Neuronal stem cell (in vitro differentiated cells): Measurements from ENCODE around the gene PARD6A.

Experiments
- DNase-seq: peaks from one replicate; pipeline ENCODE4 v3.0.0-alpha.2; 2013; ENCODE audit warnings: low spot score
- H2AFZ ChIP-seq: one replicate; pipeline ENCODE4 v1.6.1; 2013; ENCODE audit warnings: mild to moderate bottlenecking, low read length, inconsistent platforms
- H2AK5ac ChIP-seq: 2 replicates; pipeline ENCODE4 v1.6.1; 2013; ENCODE audit warnings: low read depth, mild to moderate bottlenecking, inconsistent platforms, low read length, moderate library complexity, mixed read lengths
- H2BK120ac ChIP-seq: 2 replicates; pipeline ENCODE4 v1.6.1; 2013; ENCODE audit warnings: low read depth, mild to moderate bottlenecking, inconsistent platforms, low read length, moderate library complexity, mixed read lengths
- H2BK12ac ChIP-seq: one replicate; pipeline ENCODE4 v1.6.1; 2013; ENCODE audit warnings: low read length, inconsistent platforms
- H2BK15ac ChIP-seq: 2 replicates; pipeline ENCODE4 v1.6.1; 2013; ENCODE audit warnings: mild to moderate bottlenecking, low read length, inconsistent platforms, mixed read lengths
- H2BK5ac ChIP-seq: one replicate; pipeline ENCODE4 v1.6.1; 2013; ENCODE audit warnings: inconsistent platforms, mild to moderate bottlenecking, low read length, moderate library complexity
- H3K14ac ChIP-seq: one replicate; pipeline ENCODE4 v1.6.1; 2013; ENCODE audit warnings: low read length, inconsistent platforms
- H3K18ac ChIP-seq: 2 replicates; pipeline ENCODE4 v1.6.1; 2013; ENCODE audit warnings: low read length, inconsistent platforms
- H3K23ac ChIP-seq: 2 replicates; pipeline ENCODE4 v1.6.1; 2013; ENCODE audit warnings: low read depth, mild to moderate bottlenecking, mixed read lengths, low read length, inconsistent platforms; ENCODE audit not compliant: poor library complexity
- H3K27ac ChIP-seq: replicated peaks from 3 replicates; pipeline ENCODE4 v1.5.1; 2013; ENCODE audit warnings: low read length, inconsistent platforms
- H3K27me3 ChIP-seq, 3 experiments: 2 replicates each; pipeline ENCODE4 v1.6.1; 2013; ENCODE audit warnings: low read length in 3 of 3, mild to moderate bottlenecking in 2 of 3, inconsistent platforms in 1 of 3, low read depth in 1 of 3, mixed read lengths in 1 of 3, moderate library complexity in 1 of 3; ENCODE audit not compliant: control insufficient read depth in 3 of 3, insufficient read depth in 3 of 3
- H3K36me3 ChIP-seq, 2 donors: replicated peaks in 1 of 2; 2 replicates each; pipeline ENCODE4 v1.6.1; 2013; ENCODE audit warnings: low read length in 2 of 2; ENCODE audit not compliant: control insufficient read depth in 2 of 2, insufficient read depth in 2 of 2
- H3K4ac ChIP-seq: 2 replicates; pipeline ENCODE4 v1.6.1; 2013; ENCODE audit warnings: inconsistent platforms, mild to moderate bottlenecking, low read length, moderate library complexity
- H3K4me1 ChIP-seq, 2 donors: 1 replicate in 1 of 2; 2 replicates in 1 of 2; pipeline ENCODE4 v1.6.1; 2013; ENCODE audit warnings: low read length in 2 of 2, low read depth in 1 of 2; ENCODE audit not compliant: control insufficient read depth in 2 of 2, insufficient read depth in 1 of 2
- H3K4me2 ChIP-seq: one replicate; pipeline ENCODE4 v1.6.1; 2013; ENCODE audit warnings: mild to moderate bottlenecking, low read length, inconsistent platforms; ENCODE audit not compliant: insufficient read depth, poor library complexity, severe bottlenecking
- H3K4me3 ChIP-seq, 2 donors: 2 replicates each; pipeline ENCODE4 v1.5.1; 2013; ENCODE audit warnings: low read length in 2 of 2, mild to moderate bottlenecking in 2 of 2, inconsistent platforms in 1 of 2, moderate library complexity in 1 of 2
- H3K79me1 ChIP-seq: one replicate; pipeline ENCODE4 v1.6.1; 2013; ENCODE audit warnings: low read depth, mild to moderate bottlenecking, inconsistent platforms, low read length, moderate library complexity
- H3K9ac ChIP-seq: one replicate; pipeline ENCODE4 v1.6.1; 2013; ENCODE audit warnings: mild to moderate bottlenecking, low read depth, low read length, inconsistent platforms; ENCODE audit not compliant: poor library complexity
- H3K9me3 ChIP-seq, 2 donors: replicated peaks in 1 of 2; 2 replicates each; pipeline versions ENCODE3 to v1.6.1; 2013; ENCODE audit warnings: low read length in 2 of 2, mild to moderate bottlenecking in 2 of 2, inconsistent platforms in 1 of 2, low read depth in 1 of 2, mixed read lengths in 1 of 2, moderate library complexity in 1 of 2; ENCODE audit not compliant: control insufficient read depth in 2 of 2, insufficient read depth in 1 of 2
- H4K8ac ChIP-seq: one replicate; pipeline ENCODE4 v1.6.1; 2013; ENCODE audit warnings: low read depth, mild to moderate bottlenecking, inconsistent platforms, low read length, moderate library complexity
- H4K91ac ChIP-seq: one replicate; pipeline ENCODE4 v1.6.1; 2013; ENCODE audit warnings: low read length, low read depth, mild to moderate bottlenecking, inconsistent platforms; ENCODE audit not compliant: poor library complexity
- WGBS, 2 donors: extraction: QIAGEN DNeasy Blood & Tissue Kit; methylation state at CpG; one replicate each; pipeline ENCODE4 v1.1.7; 2013; ENCODE audit warnings: missing lambda C conversion rate in 2 of 2, mixed read lengths in 1 of 2; ENCODE audit not compliant: insufficient read length in 2 of 2, insufficient replicate concordance in 1 of 2; ENCODE audit errors: extremely low coverage in 2 of 2; 5-methylcytosine and 5-hydroxymethylcytosine counted together

PARD6A gene

GRCh38 chr16:67666032-67666551 is 5.3 kb downstream of the PARD6A start:
- Histone ChIP-seq H2BK5ac (no peak overlapping the region), H4K8ac (no peak overlapping the region), H3K14ac (no peak overlapping the region), H3K9ac (peak overlapping the region; percentile 93), H2BK12ac (no peak overlapping the region), H2AK5ac (peak overlapping the region; percentile 89), H3K27me3 (peaks cover 0 to 2% (median 0%) of the 10 kb centered on the region in 3 experiments), H3K18ac (peak overlapping the region; percentile 81), H3K4ac (no peak overlapping the region), H4K91ac (no peak overlapping the region), H2BK120ac (no peak overlapping the region), H3K36me3 (peaks cover 11 to 37% of the 10 kb centered on the region in 2 donors), H3K79me1 (peaks cover 2% of the 10 kb centered on the region), H3K4me2 (peak overlapping the region; percentile 99), H3K9me3 (no peaks in the 10 kb centered on the region), H3K27ac (no peak overlapping the region), H3K23ac (peak overlapping the region; percentile 50), H2BK15ac (no peak overlapping the region), H3K4me3 (peak overlapping the region; percentile 51 to 87), H3K4me1 (peaks cover 12 to 22% of the 10 kb centered on the region in 2 donors), H2AFZ (peak overlapping the region; percentile 96)
- no peak for DNase-seq
- WGBS, 2 donors: no CpG with 5 or more reads among the region's 46 CpGs

- peak within 1 kb of the TSS; percentile 90 for H3K23ac ChIP-seq
- peaks cover 9 to 19% of the 10 kb centered on the region in 2 donors for H3K4me1 ChIP-seq
- peaks cover 2% of the 10 kb centered on the region for H3K79me1 ChIP-seq
- H2AFZ ChIP-seq: peak within 1 kb of the TSS; percentile 96
- H2BK5ac ChIP-seq: peak within 1 kb of the TSS; percentile 91
- H3K4ac ChIP-seq: no peak within 1 kb of the TSS
- no peak within 1 kb of the TSS for H2BK12ac ChIP-seq
- no peaks in the 10 kb centered on the region for H3K9me3 ChIP-seq
- peak within 1 kb of the TSS; percentile 51 to 87 for H3K4me3 ChIP-seq
- H3K14ac ChIP-seq: peak within 1 kb of the TSS; percentile 96
- peak within 1 kb of the TSS; percentile 96 for H2AK5ac ChIP-seq
- H3K27me3 ChIP-seq: no peaks in the 10 kb centered on the region
- H3K18ac ChIP-seq: peak within 1 kb of the TSS; percentile 88
- peak within 1 kb of the TSS; percentile 93 for H3K9ac ChIP-seq
- no peak within 1 kb of the TSS for H4K91ac ChIP-seq
- peak within 1 kb of the TSS; percentile 99 for H3K4me2 ChIP-seq
- H2BK120ac ChIP-seq: peak within 1 kb of the TSS; percentile 54
- DNase-seq: peak; percentile 87
- H2BK15ac ChIP-seq: no peak within 1 kb of the TSS
- peaks cover 11 to 34% of the 10 kb centered on the region in 2 donors for H3K36me3 ChIP-seq
- H4K8ac ChIP-seq: no peak within 1 kb of the TSS
- WGBS, 2 donors: no CpG with 5 or more reads among the region's 78 CpGs
- H3K27ac ChIP-seq: no peak within 1 kb of the TSS
Observed at GRCh38 chr16:67666559-67667452, 6.0 kb downstream of the PARD6A start, which contains the start of the genes C16orf86 and ENKD1. C16orf86 (plus strand) TSS chr16:67666814; CDS start chr16:67666971, 157 bp downstream. ENKD1 (minus strand) TSS chr16:67666750; CDS start chr16:67666442, 308 bp downstream.

- H2AK5ac ChIP-seq: peak overlapping the region; percentile 96
- no peak overlapping the region for H3K27ac ChIP-seq
- peaks cover 10 to 28% of the 10 kb centered on the region in 2 donors for H3K36me3 ChIP-seq
- H3K18ac ChIP-seq: peak overlapping the region; percentile 59
- H3K9ac ChIP-seq: peak overlapping the region; percentile 93
- no peak overlapping the region for H4K8ac ChIP-seq
- no peaks in the 10 kb centered on the region for H3K27me3 ChIP-seq
- no peak overlapping the region for H2BK15ac ChIP-seq
- peak overlapping the region in 1 of 2 donors; percentile 51 for H3K4me3 ChIP-seq
- WGBS, 2 donors: no CpG with 5 or more reads among the region's 10 CpGs
- H2BK120ac ChIP-seq: no peak overlapping the region
- peak overlapping the region; percentile 99 for H3K4me2 ChIP-seq
- H3K23ac ChIP-seq: peak overlapping the region; percentile 90
- H3K9me3 ChIP-seq: no peaks in the 10 kb centered on the region
- H4K91ac ChIP-seq: no peak overlapping the region
- no peak for DNase-seq
- peak overlapping the region; percentile 91 for H2BK5ac ChIP-seq
- H2BK12ac ChIP-seq: no peak overlapping the region
- H3K14ac ChIP-seq: peak overlapping the region; percentile 96
- H3K4me1 ChIP-seq: peaks cover 9 to 19% of the 10 kb centered on the region in 2 donors
- no peaks in the 10 kb centered on the region for H3K79me1 ChIP-seq
- no peak overlapping the region for H3K4ac ChIP-seq
- H2AFZ ChIP-seq: peak overlapping the region; percentile 96
Observed at GRCh38 chr16:67667453-67667816, 6.7 kb downstream of the PARD6A start.
